Activated CD4-positive, alpha-beta T cell treated with anti-CD3 and anti-CD28 coated beads for 1 hour (primary cell): ENCODE results near the gene NLN.
"Not testable (repeated sequence)": the region's sequence is repeated elsewhere in the genome, so short reads cannot be mapped to it uniquely, and the experiment has no call there.

ENCODE experiments used
- DNase-seq: peaks from one replicate; pipeline ENCODE4 v3.0.0-alpha.2; 2020

Gene NLN

GRCh38 chr5:65734196-65734775, 12.3 kb downstream of the NLN start:
- peak; percentile 8 for DNase-seq

GRCh38 chr5:65734921-65735320, 12.9 kb downstream of the NLN start:
- no peak for DNase-seq

DNA sequence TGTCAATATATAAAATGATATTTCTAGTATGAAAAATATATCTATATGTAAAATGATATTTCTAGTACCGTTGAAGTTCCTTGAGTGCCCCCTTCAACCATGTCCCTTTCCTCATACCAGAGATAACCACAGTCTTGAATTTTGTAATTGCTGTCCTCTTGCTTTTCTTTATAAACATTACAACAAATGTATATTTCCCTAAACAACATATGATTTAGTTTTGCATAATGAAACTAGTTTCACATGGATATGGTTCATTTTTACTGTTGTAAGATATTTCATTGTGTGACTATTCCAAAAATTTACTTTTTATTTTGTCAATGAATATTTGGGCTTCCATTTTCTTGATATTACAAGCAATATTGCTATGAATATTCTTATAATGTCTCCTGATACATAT, 14.0 kb downstream of the NLN start:
- DNase-seq = no peak

- no peak for DNase-seq
These were observed 15.8 kb downstream of the NLN start for GRCh38 chr5:65737842-65738241.

- no peak for DNase-seq
These were observed 16.3 kb downstream of the NLN start for GRCh38 chr5:65738305-65738704.

- DNase-seq = no peak
These were observed 17.2 kb downstream of the NLN start for GRCh38 chr5:65739162-65739561.

DNA sequence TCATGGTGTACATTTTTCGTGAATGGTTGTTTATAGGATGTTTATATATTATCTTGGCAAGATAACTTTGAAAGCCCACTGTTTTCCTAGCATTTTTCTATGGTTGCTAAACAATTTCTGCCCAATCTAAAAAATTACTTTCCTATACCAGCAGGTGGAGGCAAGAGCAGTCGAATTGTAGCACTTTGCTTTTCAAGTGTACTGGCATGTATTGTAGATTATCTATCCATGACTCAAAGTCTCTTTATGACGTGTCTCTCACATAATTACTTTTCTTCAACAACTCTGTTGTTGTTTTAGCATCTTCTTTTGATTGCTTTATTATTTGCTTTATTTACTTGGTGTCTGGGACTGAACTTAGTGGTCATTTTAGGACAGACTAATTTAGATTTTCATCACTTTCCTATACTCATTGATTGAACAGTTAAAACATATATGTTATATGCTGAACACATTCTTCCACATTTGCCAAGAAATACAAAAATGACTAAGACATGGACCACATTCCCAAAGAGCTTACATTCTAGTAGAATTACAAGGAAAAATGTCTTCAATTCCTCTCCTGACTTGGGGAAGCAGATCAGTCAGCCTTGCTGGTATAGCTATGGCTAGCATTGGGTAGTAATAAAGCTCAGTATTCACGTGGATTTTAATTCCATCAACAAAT, 20.7 kb downstream of the NLN start:
- no peak for DNase-seq

DNA sequence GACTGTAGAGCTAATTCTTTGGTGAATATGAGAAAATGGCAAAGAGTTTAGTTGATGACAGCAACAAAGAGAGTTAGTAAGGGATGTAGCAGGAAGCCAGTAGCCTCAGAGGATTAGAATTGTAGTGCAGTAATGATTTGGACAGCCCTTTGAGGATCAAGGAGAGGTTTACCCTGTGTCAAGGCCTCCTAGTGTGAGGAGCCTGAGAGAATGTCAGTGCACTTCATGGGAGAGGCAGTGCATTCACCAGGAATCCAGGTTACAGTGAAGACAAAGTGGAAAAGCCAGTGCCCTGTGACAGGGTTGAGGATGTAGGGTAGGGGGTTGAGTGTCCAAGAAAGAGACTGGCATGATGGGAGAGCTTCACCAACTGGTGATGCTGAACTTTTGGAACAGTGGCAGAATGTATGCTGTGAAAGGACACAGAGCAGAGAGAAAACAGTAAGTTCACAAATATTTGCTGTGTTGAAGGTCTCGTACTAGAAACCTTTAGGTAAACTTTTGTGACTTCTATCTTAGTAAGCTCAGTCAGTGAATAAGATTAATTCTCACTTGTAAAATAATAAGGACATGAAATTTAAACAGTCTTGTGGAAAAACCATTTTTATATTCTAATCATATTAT, 27.3 kb downstream of the NLN start:
- DNase-seq = no peak

DNA sequence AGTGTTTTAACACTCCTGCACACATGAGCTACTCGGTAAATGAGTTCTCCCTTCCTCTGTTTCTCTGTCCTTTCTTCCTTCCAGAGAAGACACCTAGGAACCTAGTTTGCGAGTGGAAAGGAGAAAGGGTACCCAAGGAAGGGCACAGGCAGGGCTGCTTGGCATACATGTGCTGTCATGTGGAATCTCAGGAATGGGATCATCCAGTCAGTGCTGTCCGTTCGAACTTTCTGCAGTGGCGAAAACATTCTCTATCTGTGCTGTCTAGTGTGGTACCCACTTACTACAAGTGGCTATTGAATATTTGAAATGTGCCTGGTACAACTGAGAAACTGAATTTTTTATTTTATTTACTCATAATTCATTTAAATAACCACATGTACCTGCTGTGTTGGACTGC, 28.0 kb downstream of the NLN start:
- DNase-seq = no peak

- DNase-seq = no peak
These were observed 28.9 kb downstream of the NLN start for GRCh38 chr5:65750938-65751337.

- DNase-seq = no peak
These were observed 31.2 kb downstream of the NLN start for GRCh38 chr5:65753189-65753588.

- DNase-seq = no peak
These were observed 36.6 kb downstream of the NLN start for GRCh38 chr5:65758546-65759144.

GRCh38 chr5:65760504-65761275, 38.7 kb downstream of the NLN start:
- peak; percentile 32 for DNase-seq

GRCh38 chr5:65762234-65762633, 40.2 kb downstream of the NLN start:
- DNase-seq = no peak

DNA sequence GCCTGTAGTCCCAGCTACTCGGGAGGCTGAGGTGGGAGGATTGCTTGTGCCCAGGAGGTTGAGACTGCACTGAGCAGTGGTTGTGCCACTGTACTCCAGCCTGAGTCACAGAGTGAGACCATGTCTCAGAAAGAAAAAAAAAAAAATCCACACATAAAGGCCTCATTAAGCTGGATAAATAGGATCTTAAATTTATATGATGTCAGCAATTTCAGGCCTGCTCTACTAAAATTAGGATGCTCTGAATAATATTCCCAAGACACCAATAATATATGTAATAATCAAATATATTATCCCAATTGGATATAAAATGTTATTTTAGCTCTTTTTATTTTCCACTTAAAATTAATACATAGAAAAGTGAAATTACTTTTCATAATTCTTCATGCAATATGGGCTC, 43.6 kb downstream of the NLN start:
- DNase-seq = no peak

DNA sequence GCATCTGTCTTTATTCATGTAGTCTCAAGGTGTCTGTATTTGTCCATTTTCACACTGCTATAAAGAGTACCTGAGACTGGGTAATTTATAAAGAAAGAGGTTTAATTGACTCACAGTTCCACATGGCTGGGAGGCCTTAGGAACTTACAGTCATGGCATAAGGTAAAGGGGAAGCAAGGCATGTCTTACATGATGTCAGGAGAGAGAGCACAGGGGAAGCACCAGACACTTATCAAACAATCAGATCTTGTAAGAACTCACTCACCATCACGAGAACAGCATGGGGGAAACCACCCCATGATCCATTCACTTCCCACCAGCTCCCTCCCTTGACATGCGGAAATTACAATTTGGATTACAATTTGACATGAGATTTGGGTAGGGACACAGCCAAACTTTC, 44.2 kb downstream of the NLN start:
- DNase-seq = no peak

DNA sequence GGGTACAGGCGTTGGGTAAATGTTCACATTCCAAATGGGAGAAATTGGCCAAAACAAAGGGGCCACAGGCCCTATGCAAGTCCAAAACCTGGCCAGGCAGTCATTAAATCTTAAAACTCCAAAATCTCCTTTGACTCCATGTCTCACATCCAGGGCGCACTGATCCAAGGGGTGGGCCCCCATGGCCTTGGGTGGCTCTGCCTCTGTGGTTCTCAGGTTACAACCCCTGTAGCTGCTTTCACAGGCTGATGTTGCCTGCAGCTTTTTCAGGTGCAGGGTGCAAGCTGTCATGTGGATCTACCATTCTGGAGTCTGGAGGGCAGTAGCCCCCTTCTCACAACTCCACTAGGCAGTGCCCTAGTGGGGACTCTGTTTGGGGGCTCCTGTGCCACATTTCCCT, 44.8 kb downstream of the NLN start:
- DNase-seq = no peak

- no peak for DNase-seq
These were observed 45.6 kb downstream of the NLN start for GRCh38 chr5:65767565-65767964.

DNA sequence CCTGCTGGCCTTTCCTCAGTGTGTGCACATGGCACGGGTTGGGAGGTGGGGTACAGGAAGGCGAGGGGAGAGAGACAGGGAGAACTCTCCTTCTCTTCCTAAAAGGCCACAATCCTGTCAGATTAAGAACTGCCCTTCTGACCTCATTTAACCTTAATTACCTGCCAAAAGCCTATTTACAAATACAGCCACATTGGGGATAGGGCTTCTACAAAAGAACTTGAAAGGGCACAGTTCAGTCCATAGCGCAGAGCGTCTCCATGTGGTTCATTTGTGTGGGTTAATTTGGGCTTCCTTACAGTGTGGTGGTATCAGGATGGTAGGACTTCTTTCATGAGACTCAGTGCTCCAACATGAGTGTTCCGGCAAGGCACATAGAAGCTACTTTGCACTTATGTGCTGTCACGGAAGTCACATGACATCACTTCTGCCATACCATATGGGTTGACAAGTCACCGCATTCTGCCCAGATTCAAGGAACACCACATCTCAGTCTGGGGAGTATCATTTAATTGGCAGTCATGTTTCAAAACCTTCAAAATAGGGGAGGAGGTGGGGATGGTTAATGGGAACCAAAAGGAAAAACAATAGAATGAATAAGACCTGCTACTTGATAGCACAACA, 46.8 kb downstream of the NLN start:
- no peak for DNase-seq

DNA sequence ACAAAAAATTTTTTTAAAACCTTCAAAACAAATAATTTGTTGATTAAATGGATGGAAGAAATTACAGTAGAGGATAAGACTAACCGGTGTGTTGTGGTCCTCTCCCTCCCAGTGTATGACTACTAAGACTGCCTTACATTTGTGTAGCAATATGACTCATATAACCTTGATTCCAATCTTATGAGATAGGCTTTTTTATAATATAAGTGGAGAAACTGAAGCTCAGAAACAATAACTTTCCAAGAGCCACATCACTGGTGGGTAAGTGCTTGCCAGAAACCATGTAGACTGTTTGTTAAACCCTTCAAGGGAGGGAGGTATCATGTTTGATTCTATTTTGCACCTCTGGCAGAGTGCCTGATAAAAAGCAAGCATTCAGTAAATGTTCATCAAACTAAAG, 47.5 kb downstream of the NLN start:
- DNase-seq = no peak

DNA sequence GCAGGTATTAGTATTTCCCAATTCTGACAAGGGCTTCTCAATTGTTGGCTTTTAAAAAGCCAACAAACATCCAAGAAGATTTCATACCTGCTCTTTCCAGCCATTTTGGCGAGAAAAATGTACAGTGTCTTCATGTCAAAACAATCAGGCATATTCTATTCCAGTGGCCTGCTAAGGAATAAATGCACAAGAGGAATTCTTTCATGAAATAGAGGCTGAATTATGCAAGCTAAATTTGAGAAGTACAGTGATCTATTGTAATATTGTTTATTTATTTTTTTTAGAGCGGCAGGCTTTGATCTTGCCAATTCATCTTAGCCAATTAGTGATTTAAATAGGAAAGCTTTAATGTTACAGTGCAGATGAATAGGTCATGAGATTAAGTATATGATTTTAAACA, 49.3 kb downstream of the NLN start:
- no peak for DNase-seq

GRCh38 chr5:65772963-65773362, 51.0 kb downstream of the NLN start:
- DNase-seq = not testable (repeated sequence)

DNA sequence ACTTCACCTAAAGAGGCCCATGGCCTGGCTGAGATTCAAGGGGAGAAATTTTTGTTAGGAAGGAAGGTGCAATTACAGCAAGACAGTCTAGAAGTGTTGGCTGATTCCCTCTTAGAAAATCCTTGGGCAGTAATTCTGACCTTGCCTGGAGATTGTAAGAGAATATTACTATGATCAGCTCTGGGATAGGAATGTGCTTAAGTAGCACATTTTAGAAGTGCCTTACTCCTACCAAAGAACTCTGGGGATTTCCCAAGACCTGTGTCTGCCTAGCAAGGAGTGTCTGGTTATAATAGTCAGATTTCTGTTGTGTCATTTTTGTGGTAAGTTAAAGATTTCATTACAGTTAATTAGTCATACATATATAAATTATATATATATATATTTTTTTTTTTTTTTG, 52.3 kb downstream of the NLN start:
- DNase-seq = no peak
